Chondrocyte (in vitro differentiated cells): Measurements from ENCODE around the gene ACBD7. TPM values are rescaled to one million over a fixed set of nuclear protein-coding genes. Genes with fewer than 3 reads are reported as not detected.

Experiments used
- DNase-seq: peaks from one replicate; pipeline ENCODE4 v3.0.0; 2021; ENCODE audit warnings: mixed read lengths, low spot score
- H3K27ac Mint-ChIP-seq: one replicate; pipeline ENCODE4 v1.8.0; 2021; ENCODE audit warnings: mild to moderate bottlenecking, moderate library complexity, mixed read lengths; ENCODE audit not compliant: unreplicated experiment
- H3K27me3 Mint-ChIP-seq: 2 replicates; pipeline ENCODE4 v1.8.0; 2021; ENCODE audit warnings: low read depth, mixed read lengths
- H3K36me3 Mint-ChIP-seq: 2 replicates; pipeline ENCODE4 v1.8.0; 2021; ENCODE audit warnings: low read depth, mixed read lengths
- H3K4me1 Mint-ChIP-seq: 2 replicates; pipeline ENCODE4 v1.8.0; 2021; ENCODE audit warnings: low read depth, mild to moderate bottlenecking, mixed read lengths
- H3K4me3 Mint-ChIP-seq: one replicate; pipeline ENCODE4 v1.8.0; 2021; ENCODE audit warnings: mild to moderate bottlenecking, moderate library complexity, mixed read lengths; ENCODE audit not compliant: unreplicated experiment
- H3K9me3 Mint-ChIP-seq: 2 replicates; pipeline ENCODE4 v1.8.0; 2021; ENCODE audit warnings: low read depth, mixed read lengths
- CTCF ChIP-seq: fragments of 200-600 bp; sonication (generic); IDR thresholded peaks from 2 replicates; pipeline ENCODE4 v1.5.0; 2021; ENCODE audit warnings: antibody characterized with exemption, mild to moderate bottlenecking, moderate library complexity
- total RNA-seq: library from RNA; stranded (reverse); gene quantifications from 3 replicates; pipeline ENCODE4 v1.2.1, GENCODE V29; 2021

Gene ACBD7
- total RNA-seq, 1 donor from 2014 or later, result 2.2 TPM

- no peak overlapping the region for H3K4me3 Mint-ChIP-seq
Observed at GRCh38 chr10:15072358-15072757, 16.2 kb downstream of the ACBD7 start.

GRCh38 chr10:15069230-15069629 is 19.3 kb downstream of the ACBD7 start:
- no peak for DNase-seq
- peaks cover 21% of the 10 kb centered on the region for H3K9me3 Mint-ChIP-seq
- H3K36me3 Mint-ChIP-seq, result peaks cover 25% of the 10 kb centered on the region
- H3K27me3 Mint-ChIP-seq, result peaks cover 1% of the 10 kb centered on the region
- no peak overlapping the region for H3K27ac Mint-ChIP-seq
- H3K4me3 Mint-ChIP-seq, result no peak overlapping the region
- H3K4me1 Mint-ChIP-seq, result no peaks in the 10 kb centered on the region
- peak; percentile 36 for TF ChIP-seq CTCF

More at GRCh38 chr10:15072358-15072757, 16.2 kb downstream of the ACBD7 start:
- peaks cover 13% of the 10 kb centered on the region for H3K9me3 Mint-ChIP-seq
- H3K27ac Mint-ChIP-seq, result no peak overlapping the region
- DNase-seq, result no peak
- no peak for TF ChIP-seq CTCF
- H3K27me3 Mint-ChIP-seq, result no peaks in the 10 kb centered on the region
- H3K36me3 Mint-ChIP-seq, result peaks cover 14% of the 10 kb centered on the region
- H3K4me1 Mint-ChIP-seq, result peaks cover 4% of the 10 kb centered on the region

- Mint-ChIP-seq H3K9me3 (peaks cover 21% of the 10 kb centered on the region), H3K36me3 (peaks cover 24% of the 10 kb centered on the region), H3K4me1 (no peaks in the 10 kb centered on the region), H3K4me3 (no peak overlapping the region), H3K27me3 (peaks cover 2% of the 10 kb centered on the region), H3K27ac (no peak overlapping the region)
- DNase-seq, result no peak
- no peak for TF ChIP-seq CTCF
Observed at GRCh38 chr10:15068802-15069201, 19.8 kb downstream of the ACBD7 start.

GRCh38 chr10:15067154-15067553 is 21.4 kb downstream of the ACBD7 start:
- Mint-ChIP-seq H3K4me1 (no peaks in the 10 kb centered on the region), H3K4me3 (no peak overlapping the region), H3K27me3 (peaks cover 2% of the 10 kb centered on the region), H3K27ac (no peak overlapping the region), H3K36me3 (peaks cover 16% of the 10 kb centered on the region), H3K9me3 (peaks cover 13% of the 10 kb centered on the region)
- TF ChIP-seq CTCF, result no peak
- DNase-seq, result no peak

GRCh38 chr10:15060638-15061037 is 27.9 kb downstream of the ACBD7 start:
- Mint-ChIP-seq H3K4me3 (no peak overlapping the region), H3K27ac (no peak overlapping the region), H3K9me3 (peaks cover 25% of the 10 kb centered on the region), H3K36me3 (peaks cover 24% of the 10 kb centered on the region), H3K4me1 (no peaks in the 10 kb centered on the region), H3K27me3 (peaks cover 2% of the 10 kb centered on the region)
- TF ChIP-seq CTCF, result no peak
- no peak for DNase-seq
